MCF 10A (cell line): ENCODE measurements around the gene CDH3. TPM values are rescaled to one million over a fixed set of nuclear protein-coding genes. Genes with fewer than 3 reads are reported as not detected.

ENCODE experiments used
- BruUV-seq: library from RNA; stranded (reverse); fragments of 400-500 nt; replicated peaks from 2 replicates; lab custom pipeline; 2021; lab: Mats Ljungman, UMichigan
- CTCF ChIA-PET: fragments of 300-600 bp; sonication (Branson Sonifier 250); formaldehyde crosslinking; extraction: SDS; loops from one replicate; lab custom pipeline; 2021; ENCODE audit warnings: antibody characterized with exemption, inconsistent platforms; lab: Yijun Ruan, JAX
- POLR2A ChIA-PET: fragments of 300-600, 350-650 bp; sonication (Branson Sonifier 250); formaldehyde crosslinking; extraction: SDS; loops from one replicate; lab custom pipeline; 2020; ENCODE audit warnings: antibody characterized with exemption, inconsistent platforms; lab: Yijun Ruan, JAX
- DNase-seq: peaks from one replicate; pipeline ENCODE4 v3.0.0-alpha.2; 2018; ENCODE audit not compliant: unreplicated experiment
- H3K27ac Mint-ChIP-seq: one replicate; pipeline ENCODE4 v1.8.0; 2022; ENCODE audit warnings: mild to moderate bottlenecking, low read depth, mixed read lengths; ENCODE audit not compliant: unreplicated experiment
- H3K27me3 Mint-ChIP-seq: one replicate; pipeline ENCODE4 v1.8.0; 2022; ENCODE audit warnings: mixed read lengths; ENCODE audit not compliant: insufficient read depth, unreplicated experiment
- H3K36me3 Mint-ChIP-seq: one replicate; pipeline ENCODE4 v1.8.0; 2022; ENCODE audit warnings: mild to moderate bottlenecking, moderate library complexity, mixed read lengths; ENCODE audit not compliant: insufficient read depth, unreplicated experiment
- H3K4me1 Mint-ChIP-seq: one replicate; pipeline ENCODE4 v1.8.0; 2022; ENCODE audit warnings: mixed read lengths; ENCODE audit not compliant: insufficient read depth, unreplicated experiment
- H3K4me3 Mint-ChIP-seq: one replicate; pipeline ENCODE4 v1.8.0; 2022; ENCODE audit warnings: mild to moderate bottlenecking, moderate library complexity, mixed read lengths; ENCODE audit not compliant: unreplicated experiment
- H3K9me3 Mint-ChIP-seq: one replicate; pipeline ENCODE4 v1.8.0; 2022; ENCODE audit warnings: mixed read lengths; ENCODE audit not compliant: unreplicated experiment
- CTCF ChIP-seq: fragments of 200-600 bp; IDR thresholded peaks from one replicate; pipeline ENCODE4 v1.8.0; 2022; ENCODE audit warnings: antibody characterized with exemption, mild to moderate bottlenecking; ENCODE audit not compliant: unreplicated experiment
- intact Hi-C: fragments of 100-400 bp; cut with micrococcal nuclease; formaldehyde crosslinking; loops from 2 replicates; pipeline ENCODE4 v1.14.1; 2022
- total RNA-seq: library from RNA; stranded (reverse); gene quantifications from 2 replicates; pipeline ENCODE4 v1.2.3, GENCODE V29; 2022

Gene CDH3
- total RNA-seq, 1 experiment from 2014 or later = 107 TPM

GRCh38 chr16:68732741-68733399 is 87.8 kb downstream of the CDH3 start:
- Mint-ChIP-seq H3K36me3 (no peaks in the 10 kb centered on the region), H3K4me3 (no peak overlapping the region), H3K9me3 (no peaks in the 10 kb centered on the region), H3K27me3 (no peaks in the 10 kb centered on the region), H3K4me1 (peaks cover 14% of the 10 kb centered on the region), H3K27ac (no peak overlapping the region)
- no TSS peak for BruUV-seq
- ChIA-PET POLR2A (no interaction called here), CTCF (no interaction called here)
- intact Hi-C loops = no loop called here
- no peak for DNase-seq
- no peak for TF ChIP-seq CTCF

- H3K9me3 Mint-ChIP-seq = no peaks in the 10 kb centered on the region
- H3K36me3 Mint-ChIP-seq = no peaks in the 10 kb centered on the region
- POLR2A ChIA-PET = no interaction called here
- no peak overlapping the region for H3K4me3 Mint-ChIP-seq
- intact Hi-C loops = no loop called here
- CTCF ChIA-PET = no interaction called here
- TF ChIP-seq CTCF = no peak
- no TSS peak for BruUV-seq
- H3K4me1 Mint-ChIP-seq = peaks cover 15% of the 10 kb centered on the region
- H3K27ac Mint-ChIP-seq = no peak overlapping the region
- no peak for DNase-seq
- H3K27me3 Mint-ChIP-seq = no peaks in the 10 kb centered on the region
Observed at GRCh38 chr16:68733570-68733969, 88.5 kb downstream of the CDH3 start.

DNA sequence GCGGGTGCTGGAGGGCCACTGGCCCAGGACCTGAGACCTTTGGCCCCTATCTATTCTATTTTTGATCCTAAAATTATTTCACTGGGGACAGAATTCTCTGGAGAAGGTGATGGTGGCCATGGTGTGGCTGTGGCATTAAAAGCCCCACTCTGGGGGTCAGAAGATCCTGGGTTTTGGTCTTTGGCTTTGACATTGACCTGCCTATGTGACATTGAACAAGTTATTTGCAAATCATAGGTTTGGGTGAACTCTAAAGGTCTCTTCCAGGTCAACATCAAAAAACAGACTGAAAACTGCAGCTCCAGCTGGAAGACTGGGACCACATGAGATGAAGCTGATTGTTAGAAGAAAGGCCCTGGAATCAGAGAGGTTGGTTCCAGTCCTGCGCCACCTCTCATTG is 89.7 kb downstream of the CDH3 start:
- no peak overlapping the region for H3K27ac Mint-ChIP-seq
- TF ChIP-seq CTCF = no peak
- H3K4me3 Mint-ChIP-seq = no peak overlapping the region
- no peaks in the 10 kb centered on the region for H3K36me3 Mint-ChIP-seq
- BruUV-seq = no TSS peak
- intact Hi-C loops = no loop called here
- no peaks in the 10 kb centered on the region for H3K9me3 Mint-ChIP-seq
- no peak for DNase-seq
- ChIA-PET POLR2A (interaction anchor here (1.2 kb wide), 1 partner anchor 75 kb away, joined by 4 read pairs; no protein-coding TSS in a partner anchor), CTCF (interaction anchor here (2.9 kb wide), 1 partner anchor 144 kb away, joined by 23 read pairs; no protein-coding TSS in a partner anchor)
- peaks cover 15% of the 10 kb centered on the region for H3K4me1 Mint-ChIP-seq
- H3K27me3 Mint-ChIP-seq = no peaks in the 10 kb centered on the region

DNA sequence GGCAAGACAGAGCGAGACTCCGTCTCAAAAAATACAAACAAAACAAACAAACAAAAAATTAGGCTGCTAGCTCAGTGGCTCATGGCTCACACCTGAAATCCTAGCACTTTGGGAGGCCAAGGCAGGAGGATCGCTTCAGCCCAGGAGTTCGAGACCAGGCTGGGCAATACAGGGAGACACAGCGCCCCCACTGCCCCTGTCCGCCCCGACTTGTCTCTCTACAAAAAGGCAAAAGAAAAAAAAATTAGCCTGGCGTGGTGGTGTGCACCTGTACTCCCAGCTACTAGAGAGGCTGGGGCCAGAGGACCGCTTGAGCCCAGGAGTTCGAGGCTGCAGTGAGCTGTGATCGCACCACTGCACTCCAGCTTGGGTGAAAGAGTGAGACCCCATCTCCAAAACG is 91.5 kb downstream of the CDH3 start:
- peaks cover 24% of the 10 kb centered on the region for H3K4me1 Mint-ChIP-seq
- H3K27me3 Mint-ChIP-seq = no peaks in the 10 kb centered on the region
- TF ChIP-seq CTCF = no peak
- ChIA-PET CTCF (interaction anchor here (0.7 to 2.9 kb wide), 5 partner anchors 30 to 520 kb away, joined by 3 to 23 read pairs (median 3); no protein-coding TSS in a partner anchor), POLR2A (interaction anchor here (0.6 to 4.2 kb wide), 17 partner anchors 10 to 206 kb away, joined by 3 to 36 read pairs (median 3); no protein-coding TSS in a partner anchor)
- intact Hi-C loops = no loop called here
- peak overlapping the region; percentile 79 for H3K4me3 Mint-ChIP-seq
- no TSS peak for BruUV-seq
- H3K9me3 Mint-ChIP-seq = no peaks in the 10 kb centered on the region
- DNase-seq = no peak
- H3K27ac Mint-ChIP-seq = no peak overlapping the region
- H3K36me3 Mint-ChIP-seq = no peaks in the 10 kb centered on the region
